Panc1 (cell line): Measurements from ENCODE around the gene SLC16A1. TPM values are rescaled to one million over a fixed set of nuclear protein-coding genes. Genes with fewer than 3 reads are reported as not detected.

Experiments used
- ATAC-seq: fragments of 200-7000 bp; cut with Tn5 transposase; 2 replicates; pipeline ENCODE4 v1.9.1; 2020; ENCODE audit warnings: mild to moderate bottlenecking, moderate library complexity
- BruUV-seq: library from RNA; stranded (reverse); fragments of 400-500 nt; replicated peaks from 2 replicates; lab custom pipeline; 2021; lab: Mats Ljungman, UMichigan
- CTCF ChIA-PET: fragments of 300-600 bp; sonication (Branson Sonifier 250); formaldehyde crosslinking; loops from one replicate; lab custom pipeline; 2022; ENCODE audit warnings: antibody characterized with exemption; lab: Charles Lee
- POLR2A ChIA-PET: fragments of 300-600 bp; sonication (Branson Sonifier 250); formaldehyde crosslinking; loops from one replicate; lab custom pipeline; 2022; ENCODE audit warnings: antibody characterized with exemption; lab: Charles Lee
- DNase-seq: peaks from one replicate; pipeline ENCODE4 v3.0.0-alpha.2; 2010; ENCODE audit warnings: low read depth, low spot score
- H3K27ac ChIP-seq: 2 replicates; pipeline ENCODE4 v1.5.1; 2011; ENCODE audit warnings: mild to moderate bottlenecking, low read length, inconsistent platforms
- H3K27me3 ChIP-seq: fragments of 200-500 bp; sonication (Bioruptor generic); 2 replicates; pipeline ENCODE4 v1.6.0; 2014; ENCODE audit warnings: low read length, inconsistent platforms; ENCODE audit not compliant: control insufficient read depth, insufficient read depth
- H3K36me3 ChIP-seq: fragments of 200-500 bp; sonication (Bioruptor generic); 2 replicates; pipeline ENCODE4 v1.5.1; 2014; ENCODE audit warnings: inconsistent platforms, mild to moderate bottlenecking, low read length, moderate library complexity; ENCODE audit not compliant: control insufficient read depth, insufficient read depth
- H3K4me1 ChIP-seq: 2 replicates; pipeline ENCODE4 v1.5.1; 2011; ENCODE audit warnings: inconsistent platforms, mild to moderate bottlenecking, low read length, moderate library complexity; ENCODE audit not compliant: control insufficient read depth, insufficient read depth
- H3K4me3 ChIP-seq, 2 experiments: 2 replicates each; pipeline ENCODE4 v1.5.1; 2011 to 2012; ENCODE audit warnings: low read depth in 2 of 2, low read length in 2 of 2, mild to moderate bottlenecking in 2 of 2, inconsistent platforms in 1 of 2, moderate library complexity in 1 of 2
- H3K9me3 ChIP-seq: fragments of 200-500 bp; sonication (Bioruptor generic); 2 replicates; pipeline ENCODE4 v1.5.1; 2014; ENCODE audit warnings: low read depth, mild to moderate bottlenecking, inconsistent platforms, low read length, moderate library complexity; ENCODE audit not compliant: control insufficient read depth, insufficient read depth
- CTCF ChIP-seq: fragments of 450-650 bp; IDR thresholded peaks from 2 replicates; pipeline ENCODE4 v1.5.1; 2017; ENCODE audit warnings: mild to moderate bottlenecking
- POLR2AphosphoS5 ChIP-seq: IDR thresholded peaks from 2 replicates; pipeline ENCODE4 v1.6.1; 2012; ENCODE audit warnings: mild to moderate bottlenecking, low read depth, low read length, moderate library complexity
- SIN3A ChIP-seq: IDR thresholded peaks from 2 replicates; pipeline ENCODE4 v1.6.1; 2012; ENCODE audit warnings: low read depth, mild to moderate bottlenecking, low read length, moderate library complexity, borderline replicate concordance; ENCODE audit not compliant: insufficient read depth
- TCF7L2 ChIP-seq: IDR thresholded peaks from 2 replicates; pipeline ENCODE4 v1.6.1; 2011; ENCODE audit warnings: mild to moderate bottlenecking, low read depth, low read length, inconsistent platforms
- in situ Hi-C: cut with HindIII; loops from 2 replicates; pipeline ENCODE4 v1.10.0; 2016; ENCODE audit warnings: low sequenced_read_pairs, low pct_unique_long_range_greater_than_20kb
- intact Hi-C: fragments of 100-400 bp; cut with micrococcal nuclease; formaldehyde crosslinking; loops from one replicate; pipeline ENCODE4 v1.10.0; 2022; ENCODE audit not compliant: unreplicated experiment
- total RNA-seq: library from RNA; stranded (reverse); gene quantifications from one replicate; pipeline ENCODE4 v1.2.1, GENCODE V29; 2021; ENCODE audit not compliant: unreplicated experiment
- TF ChIP-seq, protein P1 (sequence below), 2 experiments: IDR thresholded peaks; 2 replicates each; pipeline ENCODE4 v1.6.1; 2011 to 2012; ENCODE audit warnings: low read depth in 2 of 2, control low read depth in 1 of 2, low read length in 1 of 2, mild to moderate bottlenecking in 1 of 2, moderate library complexity in 1 of 2; ENCODE audit not compliant: insufficient read depth in 1 of 2

Gene SLC16A1
- total RNA-seq, 1 experiment from 2014 or later = 51.5 TPM

- POLR2A ChIA-PET = interaction anchor here (0.7 kb wide), 1 partner anchor 16 kb away, joined by 4 read pairs; no protein-coding TSS in a partner anchor
- H3K27ac ChIP-seq = no peak overlapping the region
- no peak for ATAC-seq
- no peak overlapping the region for H3K4me3 ChIP-seq
- CTCF ChIA-PET = no interaction called here
- no peaks in the 10 kb centered on the region for H3K9me3 ChIP-seq
- DNase-seq = no peak
- in situ Hi-C loops (no loop called here), intact Hi-C loops (no loop called here)
- peaks cover 6% of the 10 kb centered on the region for H3K4me1 ChIP-seq
- H3K27me3 ChIP-seq = no peaks in the 10 kb centered on the region
- no peaks in the 10 kb centered on the region; the same call in 1 of the 2 replicates for H3K36me3 ChIP-seq
- BruUV-seq = no TSS peak
- TF ChIP-seq POLR2AphosphoS5 = no peak
These were observed 18.5 kb downstream of the SLC16A1 start for GRCh38 chr1:112937495-112937894.

DNA sequence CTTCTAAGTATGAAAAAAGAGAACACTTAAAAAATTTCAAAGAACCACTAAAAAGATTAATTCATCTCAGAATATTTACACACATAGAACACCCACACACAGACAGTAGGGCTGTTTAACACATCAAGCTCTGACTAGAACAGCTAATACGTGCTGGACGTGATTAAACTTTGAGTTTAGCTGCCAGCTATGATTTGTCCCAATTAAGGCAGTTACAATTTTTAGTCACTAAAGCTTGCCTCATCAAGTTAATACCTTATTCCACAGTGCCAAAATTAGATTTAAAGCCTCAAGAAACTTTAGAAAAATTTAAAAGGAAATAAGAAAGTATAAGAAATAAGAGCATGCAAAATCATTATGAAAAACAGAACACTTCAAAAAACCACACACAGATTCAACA lies 18.9 kb downstream of the SLC16A1 start:
- intact Hi-C loops (no loop called here), in situ Hi-C loops (no loop called here)
- no peaks in the 10 kb centered on the region for H3K9me3 ChIP-seq
- no peaks in the 10 kb centered on the region for H3K27me3 ChIP-seq
- H3K27ac ChIP-seq = no peak overlapping the region
- no peak for ATAC-seq
- POLR2A ChIA-PET = interaction anchor here (0.7 kb wide), 1 partner anchor 16 kb away, joined by 4 read pairs; no protein-coding TSS in a partner anchor
- no peak for DNase-seq
- TF ChIP-seq CTCF = no peak
- no peaks in the 10 kb centered on the region; the same call in 1 of the 2 replicates for H3K36me3 ChIP-seq
- H3K4me3 ChIP-seq = no peak overlapping the region
- no TSS peak for BruUV-seq
- H3K4me1 ChIP-seq = peaks cover 6% of the 10 kb centered on the region
- CTCF ChIA-PET = interaction anchor here (0.6 kb wide), 1 partner anchor 40 kb away, joined by 10 read pairs; no protein-coding TSS in a partner anchor

DNA sequence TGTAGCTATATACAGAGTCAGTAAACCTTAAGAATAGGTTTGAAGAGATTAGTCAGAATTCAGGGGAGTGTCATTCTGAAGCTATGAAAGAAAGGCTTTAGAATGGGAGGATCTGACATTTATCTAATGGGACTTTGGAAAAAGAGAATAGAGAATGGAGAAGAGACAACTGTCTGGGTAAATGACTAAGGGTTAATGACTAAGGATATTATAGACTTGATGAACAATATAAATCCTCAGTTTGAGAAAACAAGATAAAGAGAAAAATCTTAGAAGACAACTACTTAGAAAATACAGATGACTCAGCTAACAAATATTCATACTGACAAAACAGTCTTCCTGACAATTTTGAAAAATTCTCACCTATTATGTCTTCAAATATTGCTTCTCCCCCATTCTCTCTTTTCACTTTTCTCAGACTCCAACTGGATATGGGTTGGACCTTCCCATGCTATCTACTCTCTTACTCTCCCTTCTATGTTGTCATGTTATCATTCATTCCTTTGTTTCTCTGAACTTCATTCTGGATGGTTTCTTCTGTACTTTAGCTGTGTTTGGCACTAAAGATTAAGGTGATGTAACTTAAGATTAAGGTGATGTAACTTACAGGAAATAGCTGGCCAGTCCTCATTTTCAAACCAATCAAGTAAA lies 20.4 kb downstream of the SLC16A1 start:
- Histone ChIP-seq H3K9me3 (no peaks in the 10 kb centered on the region), H3K4me3 (no peak overlapping the region), H3K4me1 (peaks cover 6% of the 10 kb centered on the region), H3K27ac (peak overlapping the region; percentile 39; the same call in 1 of the 2 replicates), H3K36me3 (no peaks in the 10 kb centered on the region; the same call in 1 of the 2 replicates), H3K27me3 (no peaks in the 10 kb centered on the region)
- DNase-seq = no peak
- in situ Hi-C loops = no loop called here
- ChIA-PET POLR2A (no interaction called here), CTCF (interaction anchor here (0.5 kb wide), 1 partner anchor 25 kb away, joined by 3 read pairs; no protein-coding TSS in a partner anchor)
- TF ChIP-seq, protein P1, sequence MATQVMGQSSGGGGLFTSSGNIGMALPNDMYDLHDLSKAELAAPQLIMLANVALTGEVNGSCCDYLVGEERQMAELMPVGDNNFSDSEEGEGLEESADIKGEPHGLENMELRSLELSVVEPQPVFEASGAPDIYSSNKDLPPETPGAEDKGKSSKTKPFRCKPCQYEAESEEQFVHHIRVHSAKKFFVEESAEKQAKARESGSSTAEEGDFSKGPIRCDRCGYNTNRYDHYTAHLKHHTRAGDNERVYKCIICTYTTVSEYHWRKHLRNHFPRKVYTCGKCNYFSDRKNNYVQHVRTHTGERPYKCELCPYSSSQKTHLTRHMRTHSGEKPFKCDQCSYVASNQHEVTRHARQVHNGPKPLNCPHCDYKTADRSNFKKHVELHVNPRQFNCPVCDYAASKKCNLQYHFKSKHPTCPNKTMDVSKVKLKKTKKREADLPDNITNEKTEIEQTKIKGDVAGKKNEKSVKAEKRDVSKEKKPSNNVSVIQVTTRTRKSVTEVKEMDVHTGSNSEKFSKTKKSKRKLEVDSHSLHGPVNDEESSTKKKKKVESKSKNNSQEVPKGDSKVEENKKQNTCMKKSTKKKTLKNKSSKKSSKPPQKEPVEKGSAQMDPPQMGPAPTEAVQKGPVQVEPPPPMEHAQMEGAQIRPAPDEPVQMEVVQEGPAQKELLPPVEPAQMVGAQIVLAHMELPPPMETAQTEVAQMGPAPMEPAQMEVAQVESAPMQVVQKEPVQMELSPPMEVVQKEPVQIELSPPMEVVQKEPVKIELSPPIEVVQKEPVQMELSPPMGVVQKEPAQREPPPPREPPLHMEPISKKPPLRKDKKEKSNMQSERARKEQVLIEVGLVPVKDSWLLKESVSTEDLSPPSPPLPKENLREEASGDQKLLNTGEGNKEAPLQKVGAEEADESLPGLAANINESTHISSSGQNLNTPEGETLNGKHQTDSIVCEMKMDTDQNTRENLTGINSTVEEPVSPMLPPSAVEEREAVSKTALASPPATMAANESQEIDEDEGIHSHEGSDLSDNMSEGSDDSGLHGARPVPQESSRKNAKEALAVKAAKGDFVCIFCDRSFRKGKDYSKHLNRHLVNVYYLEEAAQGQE (IDR thresholded peaks at IDR 0.05; ENCODE audit: insufficient read depth in 1 of 2, low read depth in 2 of 2, low read length in 1 of 2) = no peak
- TF ChIP-seq CTCF (no peak), TCF7L2 (no peak), SIN3A (no peak), POLR2AphosphoS5 (no peak)
- BruUV-seq = no TSS peak
- intact Hi-C loops = no loop called here
- ATAC-seq = no peak
